ENCODE results near the gene PARVA.

PARVA gene

DNA sequence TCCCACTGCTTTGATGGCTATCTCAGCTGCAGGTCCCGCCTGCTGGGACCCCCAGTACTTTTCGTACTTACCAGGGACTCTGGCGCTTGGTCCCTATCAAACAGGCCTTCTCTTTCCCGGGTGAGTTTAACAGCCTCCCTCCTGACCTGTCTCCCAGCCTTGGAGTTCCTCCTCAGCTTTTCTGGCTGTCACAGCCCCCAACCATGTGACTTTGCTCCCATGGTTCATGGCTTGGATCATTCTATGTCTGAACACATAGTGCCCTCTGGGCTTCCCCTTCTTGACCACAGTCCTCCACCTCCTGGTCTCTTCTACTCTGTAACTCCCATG, 56.9 kb downstream of the PARVA start:
- DNase-seq, result no peak

DNA sequence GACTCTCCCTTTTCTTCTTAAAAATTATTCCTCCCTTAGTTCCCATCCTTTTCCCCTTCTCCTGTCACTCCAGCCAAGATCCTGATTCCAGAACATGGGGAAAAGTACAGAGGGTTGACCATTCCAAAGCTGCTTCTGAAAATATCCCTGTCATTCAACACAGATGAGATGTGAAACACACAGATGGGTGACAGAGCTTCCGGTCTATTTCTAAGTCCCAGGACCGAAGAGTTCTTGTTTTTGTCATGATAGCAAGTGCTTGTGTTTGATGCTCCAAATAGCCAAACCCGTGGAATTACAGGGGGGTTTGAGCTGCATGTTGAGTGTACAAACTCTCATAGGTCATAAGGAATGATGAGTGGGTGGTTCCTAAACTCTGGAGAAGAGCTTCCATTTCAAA, 57.9 kb downstream of the PARVA start:
- no peak for DNase-seq

DNA sequence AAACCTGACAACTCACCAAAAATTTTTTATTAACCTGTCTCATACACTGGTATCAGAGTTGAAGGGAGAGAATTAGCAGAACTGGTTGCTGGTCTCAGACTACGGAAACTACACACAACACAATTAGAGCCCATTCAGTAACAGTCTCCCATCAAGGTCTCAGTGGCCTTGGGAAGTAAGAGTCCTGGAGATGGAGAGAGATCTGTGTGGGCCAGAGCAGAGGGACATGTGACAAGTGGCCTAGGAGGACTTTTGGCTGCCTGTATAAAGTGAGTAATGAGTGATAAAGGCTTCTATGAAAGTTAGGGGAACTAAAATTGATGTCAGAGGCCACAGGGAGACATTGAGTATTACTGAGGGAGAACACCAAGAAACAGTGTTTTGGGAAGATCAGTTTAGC, 58.9 kb downstream of the PARVA start:
- no peak for DNase-seq

DNA sequence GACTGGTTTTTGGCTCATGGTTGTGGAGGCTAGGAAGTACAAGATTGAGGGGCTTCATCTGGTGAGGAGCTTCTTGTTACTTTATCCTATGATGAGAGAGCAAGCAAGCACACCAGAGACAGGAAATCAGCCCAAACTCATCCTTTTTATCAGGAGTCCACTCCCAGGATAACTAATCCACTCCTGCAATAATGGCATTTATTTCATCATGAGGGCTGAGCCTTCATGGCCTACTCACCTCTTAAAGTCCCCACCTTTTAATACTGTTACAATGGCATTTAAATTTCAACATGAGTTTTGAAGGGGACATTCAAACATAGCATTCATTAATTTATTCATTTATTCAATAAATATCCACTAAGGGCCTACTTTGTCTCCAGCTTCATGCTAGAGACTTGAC, 60.9 kb downstream of the PARVA start:
- no peak for DNase-seq

DNA sequence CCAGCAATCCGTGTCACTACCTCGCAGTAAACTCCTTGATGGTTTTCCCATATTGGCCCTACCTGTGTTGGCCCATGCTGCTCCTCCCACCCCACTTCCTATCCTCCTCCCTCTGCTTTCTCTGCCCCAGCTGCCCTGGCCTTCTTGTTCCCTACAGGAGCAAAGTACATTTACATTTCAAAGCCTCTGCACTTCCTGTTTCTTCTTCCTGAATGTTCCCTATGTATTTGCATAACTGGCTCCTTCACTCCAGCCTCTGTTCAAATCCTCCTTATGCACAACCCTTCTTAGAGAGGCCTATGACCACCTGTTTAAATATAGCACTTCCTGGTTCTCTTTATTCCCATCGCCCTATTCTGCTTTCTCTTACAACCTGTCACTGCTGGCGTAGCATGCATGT, 62.2 kb downstream of the PARVA start:
- no peak for DNase-seq

DNA sequence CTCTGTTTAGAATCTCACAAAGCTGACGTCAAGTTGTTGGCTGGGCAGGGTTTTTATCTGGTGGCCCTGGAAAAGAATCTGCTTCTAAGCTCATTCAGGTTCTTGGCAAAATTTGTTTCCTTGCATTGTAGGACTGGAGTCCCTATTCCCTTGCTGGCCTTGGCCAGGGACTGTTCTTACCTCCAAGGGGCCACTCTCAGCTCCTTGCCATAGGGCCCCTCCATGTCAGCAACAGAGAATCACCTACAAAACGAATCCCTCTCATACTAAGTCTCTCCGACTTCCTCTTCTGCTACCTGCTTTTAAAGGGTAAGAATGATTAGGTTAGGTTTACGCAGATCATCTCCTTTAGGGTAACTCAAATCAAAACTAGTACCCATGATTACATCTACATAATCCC, 63.2 kb downstream of the PARVA start:
- DNase-seq, result no peak

DNA sequence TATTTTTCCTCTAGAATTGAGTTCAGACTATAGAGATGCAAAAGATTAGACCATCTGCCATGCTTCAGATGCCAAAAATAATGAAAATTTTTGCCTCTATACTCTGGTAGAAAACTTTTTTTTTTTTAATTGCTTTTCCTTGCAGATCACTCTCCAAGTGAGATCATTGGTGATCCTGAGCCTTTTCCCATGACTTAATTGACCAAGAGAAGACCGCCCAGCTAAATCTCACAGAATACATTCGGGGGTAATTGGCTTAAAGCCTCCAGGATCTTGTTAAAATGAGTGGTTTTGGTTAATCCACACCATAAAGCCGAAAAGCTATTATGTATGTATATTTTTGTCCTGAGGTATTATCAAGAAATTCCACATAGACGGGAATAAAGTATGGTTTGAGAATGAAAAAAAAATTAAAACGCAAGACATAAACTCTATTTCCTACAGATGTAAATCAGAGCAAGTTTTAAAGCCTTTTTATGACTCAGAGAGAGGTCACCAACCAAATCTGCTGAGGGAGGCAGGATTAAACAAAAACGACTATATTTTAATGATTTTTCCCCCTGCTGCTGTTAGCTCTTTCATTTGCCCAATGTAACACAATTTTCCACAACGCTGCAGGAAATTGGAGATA, 64.0 kb downstream of the PARVA start:
- no peak for DNase-seq

DNA sequence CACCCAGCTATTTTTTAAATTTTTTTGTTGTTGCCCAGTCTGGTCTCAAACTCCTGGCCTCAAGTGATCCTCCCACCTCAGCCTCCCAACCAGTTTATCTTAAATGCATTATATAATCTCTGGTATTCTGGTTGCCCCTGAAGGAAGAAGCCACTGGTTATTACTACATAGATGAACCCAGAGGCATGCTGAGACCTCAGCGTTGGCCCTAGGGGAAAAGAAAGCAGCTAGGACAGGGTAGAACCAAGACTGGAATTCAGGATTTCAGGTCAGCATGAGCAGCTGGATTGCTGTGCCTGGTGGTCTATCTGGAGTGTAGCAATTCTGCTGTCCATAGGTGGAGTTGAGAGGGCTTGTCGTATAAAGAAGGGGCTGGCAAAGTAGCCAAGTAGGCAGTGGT, 67.2 kb downstream of the PARVA start:
- DNase-seq, result no peak

DNA sequence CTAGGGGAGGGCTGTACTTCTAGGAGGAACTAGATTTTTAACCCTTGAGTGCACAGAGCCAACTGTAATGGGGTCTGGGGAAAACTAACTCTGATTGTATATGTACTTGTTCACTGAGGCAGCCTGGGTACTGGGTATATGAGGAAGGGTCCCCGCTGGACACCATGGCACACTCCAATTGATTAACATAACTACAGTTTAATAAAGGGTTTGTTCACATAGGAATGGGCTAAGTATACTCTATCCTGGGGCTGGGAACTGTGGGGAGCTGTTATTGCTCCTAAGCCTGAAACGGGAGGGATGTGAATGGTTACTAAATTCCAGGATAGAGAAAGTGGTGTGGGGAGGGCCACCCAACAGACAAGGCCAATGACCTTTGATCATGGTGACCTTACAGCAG, 67.6 kb downstream of the PARVA start:
- no peak for DNase-seq

DNA sequence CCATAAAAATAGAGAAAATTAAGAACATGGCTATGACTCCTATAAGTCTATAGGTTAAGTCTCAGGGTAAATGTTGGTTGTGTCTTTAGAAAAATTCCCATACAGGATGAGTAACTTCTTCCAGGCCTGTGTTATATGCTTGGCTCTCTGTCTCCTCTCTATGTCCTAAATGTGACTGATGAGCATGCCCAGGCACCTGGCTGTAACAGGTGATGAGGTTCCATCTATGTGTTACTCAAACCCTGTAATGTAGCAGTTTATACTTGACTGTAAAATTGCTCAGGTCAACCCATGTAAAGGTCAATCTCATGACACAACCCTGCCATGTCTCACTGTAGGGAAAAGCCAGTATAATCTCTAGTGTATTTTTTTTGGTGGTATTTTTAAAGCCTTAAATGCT, 69.5 kb downstream of the PARVA start:
- no peak for DNase-seq

DNA sequence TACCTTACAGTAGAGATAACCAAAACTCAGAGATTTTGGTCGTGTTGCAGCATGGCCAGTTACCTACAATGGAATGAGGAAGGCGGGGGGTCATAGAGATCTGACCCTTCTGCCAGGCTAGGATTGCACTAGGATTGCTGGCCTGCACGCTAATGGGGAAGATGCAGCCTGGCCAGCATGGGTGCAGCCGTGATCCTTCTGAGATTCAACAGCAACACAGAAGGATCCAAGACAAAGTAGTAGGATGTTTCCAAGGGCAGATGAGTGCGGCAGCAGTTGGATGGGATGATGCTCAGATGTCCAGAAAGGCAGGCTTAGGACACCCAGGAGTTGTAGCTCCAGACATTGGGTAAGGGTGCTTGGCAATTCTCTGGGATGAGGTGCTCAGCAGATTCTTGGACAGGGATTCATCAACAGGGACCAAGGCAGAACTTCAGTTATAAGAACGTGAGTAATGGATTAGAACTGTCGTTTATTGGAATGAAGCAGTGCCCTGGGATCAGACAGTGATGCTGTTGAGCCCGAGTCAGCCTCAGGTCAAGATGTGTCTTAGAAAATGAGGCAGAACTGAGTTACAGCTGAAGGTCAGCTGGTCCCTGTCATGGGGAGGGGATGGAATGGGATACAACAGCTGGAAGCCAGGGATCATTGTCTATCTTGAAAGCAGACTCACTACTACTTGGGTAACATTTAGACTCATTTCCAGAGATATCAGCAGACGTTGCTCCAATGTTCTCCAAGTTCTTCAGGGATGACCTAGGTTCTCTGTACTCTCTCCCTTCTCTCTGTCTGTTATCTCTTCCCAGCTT, 71.0 kb downstream of the PARVA start:
- DNase-seq, result no peak

DNA sequence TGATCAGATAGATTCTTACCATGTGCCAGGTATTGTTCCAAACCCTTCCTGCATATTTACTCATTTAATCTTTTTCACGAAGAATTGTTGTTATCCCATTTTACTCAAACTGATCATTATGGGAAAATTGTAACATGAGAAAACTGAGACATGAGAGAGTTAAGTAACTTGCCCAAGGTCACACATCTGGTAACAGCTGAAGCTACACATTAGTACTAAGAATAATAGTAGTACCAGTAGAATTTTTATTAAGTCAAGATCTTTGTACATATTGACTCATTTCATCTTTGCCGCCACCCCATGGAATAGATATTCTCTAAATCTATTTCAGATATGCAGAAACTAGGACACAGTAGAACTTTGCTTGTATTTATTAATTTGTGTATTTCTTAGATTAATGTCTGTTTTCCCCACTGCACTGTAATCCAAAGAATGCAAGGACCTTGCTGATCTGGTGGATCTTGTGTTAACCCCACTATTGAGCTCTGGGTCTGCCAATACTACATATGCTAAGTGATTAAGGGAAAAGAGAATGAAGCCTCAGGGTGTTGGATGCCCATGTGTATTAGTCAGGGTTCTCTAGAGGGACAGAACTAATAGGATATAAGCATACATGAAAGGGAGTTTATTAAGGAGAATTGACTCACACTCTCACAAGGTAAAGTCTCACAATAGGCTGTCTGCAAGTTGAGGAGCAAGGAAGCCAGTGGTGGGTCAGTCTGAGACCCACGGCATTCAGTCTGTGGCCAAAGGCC, 72.8 kb downstream of the PARVA start:
- no peak for DNase-seq

DNA sequence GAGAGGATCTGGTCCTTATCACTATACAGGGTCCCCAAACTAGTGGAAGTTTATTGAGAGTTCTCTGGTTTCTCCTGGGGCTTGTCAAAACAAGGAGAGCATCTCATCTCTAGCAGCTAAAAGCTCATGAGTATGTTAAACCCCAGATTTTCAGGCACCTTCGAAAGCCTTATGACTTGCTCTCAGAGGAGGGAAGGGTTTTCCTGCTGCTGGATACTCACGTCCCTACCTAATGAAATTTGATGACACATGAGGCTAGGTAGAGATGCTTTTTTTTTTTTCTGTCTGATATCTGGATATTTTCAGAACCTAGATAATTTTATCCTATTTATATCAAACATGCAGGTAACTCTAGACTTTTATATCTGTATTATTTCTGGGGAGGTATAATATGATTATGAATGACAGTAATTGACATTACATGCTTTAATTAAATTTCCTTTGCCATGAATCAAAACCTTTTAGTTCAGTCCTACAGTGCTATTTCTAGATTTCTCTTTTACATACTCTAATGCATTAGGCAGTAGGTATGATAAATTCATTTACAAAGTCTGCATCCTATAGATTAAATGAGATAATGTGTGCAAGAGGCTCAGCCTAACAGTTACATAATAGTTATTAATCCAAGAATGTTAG, 73.9 kb downstream of the PARVA start:
- no peak for DNase-seq

DNA sequence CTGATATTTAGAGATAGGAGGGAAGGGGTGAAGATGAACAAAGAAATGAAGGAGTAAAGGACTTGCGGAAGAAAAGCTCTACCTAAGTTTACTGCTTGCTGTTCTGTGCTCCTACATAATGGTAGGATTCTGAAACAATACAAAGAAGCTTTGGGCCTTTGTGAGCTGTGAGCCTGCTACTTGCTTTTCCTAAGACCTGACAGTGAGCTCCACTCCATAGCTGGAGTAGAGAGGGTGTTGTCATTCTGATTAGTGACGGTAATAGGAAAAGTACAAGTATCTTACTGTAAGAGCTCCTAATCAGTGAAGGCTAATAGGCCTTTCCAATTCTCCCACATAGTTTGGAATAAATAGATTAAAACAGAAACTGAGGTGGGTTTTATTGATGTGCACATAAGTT, 75.9 kb downstream of the PARVA start:
- no peak for DNase-seq

DNA sequence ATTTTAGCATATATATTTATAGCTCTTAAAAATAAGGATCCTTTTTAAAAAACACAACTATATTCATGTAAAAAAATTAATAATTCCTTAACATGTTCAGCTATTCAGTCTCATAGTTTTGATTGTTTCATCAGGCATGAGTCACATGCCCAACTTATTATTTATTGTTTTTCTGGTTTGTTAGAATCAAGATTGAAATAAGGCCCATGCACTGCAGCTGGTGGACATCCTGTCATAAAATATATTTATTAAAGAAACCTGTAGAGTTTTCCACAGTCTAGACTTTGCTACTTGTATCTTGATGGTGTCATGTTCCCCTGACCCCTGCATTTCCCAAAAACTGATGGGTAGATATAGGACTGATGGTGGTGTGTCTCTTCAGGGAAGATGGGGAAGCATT, 77.4 kb downstream of the PARVA start:
- DNase-seq, result no peak

DNA sequence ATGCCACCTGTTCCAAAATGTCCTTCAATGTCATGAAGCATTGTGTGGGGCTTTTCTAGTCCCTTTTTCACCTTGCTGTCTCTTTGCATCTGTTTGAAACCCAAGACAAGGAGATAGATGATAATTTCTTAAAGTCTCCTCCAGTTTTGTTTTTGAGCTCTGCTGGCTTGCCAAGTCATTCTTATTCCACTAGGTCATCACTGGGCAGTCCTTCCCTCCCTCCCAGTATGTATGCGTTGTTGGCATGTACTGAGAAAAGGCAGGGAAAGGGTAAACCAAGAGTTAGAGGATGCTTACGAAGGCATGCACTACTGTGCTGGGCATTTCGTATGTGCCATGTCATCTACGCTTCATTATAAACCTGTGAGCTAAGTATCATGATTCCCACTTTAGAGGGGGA, 78.6 kb downstream of the PARVA start:
- DNase-seq, result no peak

DNA sequence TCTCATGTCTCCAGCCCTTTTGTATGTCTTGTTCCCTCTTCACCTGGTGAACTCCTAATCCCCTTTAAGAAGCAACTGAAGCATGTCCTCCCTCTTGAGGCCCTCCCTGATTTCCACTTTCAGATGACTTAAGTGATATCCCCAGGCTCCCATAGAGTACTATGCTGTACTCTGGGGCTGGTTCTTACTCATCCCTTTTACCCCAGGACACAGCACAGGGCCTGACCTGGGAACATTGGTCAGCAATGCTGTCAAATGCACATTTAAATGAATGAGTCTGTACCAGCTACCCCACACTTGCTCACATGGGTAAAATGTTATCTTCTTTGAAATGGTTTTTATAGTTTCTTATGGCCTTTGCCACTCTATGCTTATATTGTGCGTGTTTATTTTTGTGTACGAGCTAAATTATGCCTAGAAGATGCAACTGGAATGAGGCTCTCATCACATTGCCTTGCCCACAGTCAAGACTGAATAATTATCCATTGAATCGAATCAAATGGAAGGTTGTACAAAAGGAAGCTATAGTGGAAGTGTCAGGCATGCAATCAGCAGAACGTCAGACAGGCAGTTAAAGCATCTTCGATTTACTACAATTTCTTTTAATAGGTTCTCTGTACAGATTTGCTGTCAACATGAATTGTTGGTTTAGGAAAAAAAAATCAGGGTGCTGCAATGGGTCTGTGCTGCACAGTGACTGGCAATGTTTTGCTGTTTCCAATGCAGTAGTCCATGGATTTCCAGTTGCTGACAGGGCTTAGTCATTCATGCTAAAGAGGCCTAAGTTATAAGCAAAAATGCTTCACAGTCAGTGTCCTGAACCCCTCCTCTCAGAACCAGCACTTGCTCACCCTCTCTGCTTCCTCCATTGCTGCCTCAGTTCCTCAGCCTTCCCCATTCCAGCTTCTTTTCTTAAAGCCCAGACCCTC, 79.5 kb downstream of the PARVA start:
- no peak for DNase-seq

DNA sequence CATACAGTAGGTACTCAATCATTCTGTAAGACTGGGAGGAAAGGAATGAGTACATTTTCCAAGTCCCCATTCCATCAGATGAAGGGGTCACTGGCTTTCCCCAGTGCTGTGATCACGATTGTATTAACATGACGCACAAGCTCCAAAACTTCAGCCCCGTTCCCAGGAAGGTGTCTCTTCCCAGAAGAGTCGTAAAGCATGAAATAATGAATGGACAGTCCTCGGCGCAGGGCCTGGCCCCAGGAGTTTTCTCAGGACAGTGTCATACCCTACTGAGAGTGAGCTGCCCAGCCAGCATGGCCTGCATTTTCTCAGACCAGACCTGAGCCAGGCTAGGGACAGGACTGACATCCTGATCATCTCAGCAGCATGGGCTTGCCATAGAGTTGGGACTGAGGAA, 80.7 kb downstream of the PARVA start:
- no peak for DNase-seq

DNA sequence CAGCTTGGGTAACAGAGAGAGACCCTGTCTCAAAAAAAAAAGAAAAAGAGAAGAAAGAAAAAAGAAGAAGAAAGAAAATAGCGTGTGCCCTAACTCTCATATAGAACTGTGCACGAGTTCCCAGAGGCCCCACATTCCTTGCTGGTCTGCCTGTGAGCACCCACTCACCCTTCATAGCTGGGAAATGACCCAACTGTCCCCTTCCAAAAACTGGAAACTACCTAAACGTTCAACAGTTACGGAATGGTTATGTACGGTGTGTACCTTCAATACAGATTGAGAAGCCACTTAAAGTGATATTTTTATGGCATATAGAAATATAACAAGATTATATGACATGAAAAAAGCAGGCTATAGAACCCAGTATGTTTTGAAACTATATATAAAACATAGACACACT, 82.0 kb downstream of the PARVA start:
- DNase-seq, result no peak

DNA sequence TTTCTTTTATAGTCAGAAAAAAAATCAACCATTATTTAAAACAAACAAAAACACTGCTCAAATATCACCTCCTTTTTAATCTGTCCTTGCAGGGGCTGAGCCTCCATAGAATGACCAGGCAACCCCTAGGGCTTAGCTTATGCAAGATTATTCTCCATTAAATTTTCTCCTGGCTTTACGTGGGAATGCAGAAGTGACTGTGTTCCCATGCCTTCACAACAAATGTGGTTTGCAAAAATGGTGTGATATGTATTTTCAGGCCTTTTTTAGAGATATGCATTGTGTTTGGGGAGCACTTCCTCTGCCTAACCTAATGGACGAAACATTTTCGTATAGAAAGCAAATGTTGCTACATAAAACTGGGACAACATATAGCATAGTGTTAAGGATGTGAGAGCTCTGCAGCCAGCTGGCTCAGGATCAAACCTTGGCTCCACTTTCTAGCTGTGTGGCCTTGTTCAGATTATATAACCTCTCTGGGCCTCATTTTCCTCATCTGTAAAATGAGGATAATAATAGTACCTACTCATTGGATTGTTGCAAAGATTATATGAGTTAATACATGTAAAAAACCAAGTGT, 82.6 kb downstream of the PARVA start:
- no peak for DNase-seq

DNA sequence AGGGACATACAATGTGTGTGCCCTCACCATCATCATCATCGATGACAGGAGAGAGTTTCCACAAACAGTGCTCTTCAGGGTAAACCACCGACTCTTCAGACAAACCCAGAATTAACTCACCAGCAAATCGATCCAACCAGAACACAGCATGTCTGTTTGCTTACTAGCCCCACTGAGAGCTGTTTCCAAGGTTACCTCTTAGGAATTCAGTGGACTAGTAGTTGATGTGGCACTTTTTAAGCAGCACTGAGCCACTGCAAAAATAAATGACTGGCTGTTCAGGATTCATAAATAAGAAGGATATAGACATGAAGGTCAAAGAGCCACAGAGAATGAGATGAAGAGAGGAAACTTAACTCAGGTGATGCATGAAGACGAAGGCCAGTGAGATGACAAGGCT, 83.1 kb downstream of the PARVA start:
- DNase-seq, result no peak

DNA sequence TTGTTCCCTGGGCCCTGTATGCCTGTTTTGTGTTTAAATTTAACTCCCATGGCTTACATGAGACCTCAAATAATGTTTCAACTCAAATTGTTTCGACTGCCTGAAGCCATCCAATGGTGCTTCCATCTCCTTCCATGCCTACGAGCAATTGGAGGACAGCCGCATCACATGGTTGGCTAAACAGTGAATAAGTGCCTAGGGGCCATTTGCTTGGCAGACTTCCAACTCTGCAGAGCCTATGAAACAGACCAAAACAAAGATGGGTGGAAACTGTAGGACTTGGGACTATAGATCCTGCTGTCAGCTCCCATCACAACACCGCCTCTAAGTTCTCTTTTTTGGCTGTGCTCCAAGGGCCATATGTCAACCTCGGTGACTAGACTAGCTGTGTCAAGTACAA, 84.1 kb downstream of the PARVA start:
- DNase-seq, result no peak
